Karpas-422 (cell line): Measurements from ENCODE around the gene BNC2. TPM values are rescaled to one million over a fixed set of nuclear protein-coding genes. Genes with fewer than 3 reads are reported as not detected.
"Not testable (repeated sequence)": the region's sequence is repeated elsewhere in the genome, so short reads cannot be mapped to it uniquely, and the experiment has no call there.

Experiments
- DNase-seq: peaks from one replicate; pipeline ENCODE4 v3.0.0-alpha.2; 2015
- H2AFZ ChIP-seq: fragments of 200-600 bp; sonication (generic); 2 replicates; pipeline ENCODE4 v1.6.1; 2014; ENCODE audit warnings: antibody characterized with exemption, low read length, mixed read lengths
- H3K27ac ChIP-seq: fragments of 200-600 bp; sonication (generic); 2 replicates; pipeline ENCODE4 v1.5.1; 2014; ENCODE audit warnings: mild to moderate bottlenecking, low read length, moderate library complexity
- H3K27me3 ChIP-seq: fragments of 200-600 bp; sonication (generic); 2 replicates; pipeline ENCODE4 v1.6.1; 2014; ENCODE audit warnings: low read length, mixed read lengths
- H3K36me3 ChIP-seq: fragments of 200-600 bp; sonication (generic); 2 replicates; pipeline ENCODE4 v1.6.1; 2014; ENCODE audit warnings: low read length, mixed read lengths; ENCODE audit not compliant: insufficient read depth
- H3K4me1 ChIP-seq: fragments of 200-600 bp; sonication (generic); 2 replicates; pipeline ENCODE4 v1.6.1; 2014; ENCODE audit warnings: mild to moderate bottlenecking, low read length, mixed read lengths
- H3K4me2 ChIP-seq: fragments of 200-600 bp; sonication (generic); 2 replicates; pipeline ENCODE4 v1.6.1; 2014; ENCODE audit warnings: low read length, low read depth, mild to moderate bottlenecking; ENCODE audit not compliant: poor library complexity, severe bottlenecking
- H3K4me3 ChIP-seq: fragments of 200-600 bp; sonication (generic); 2 replicates; pipeline ENCODE4 v1.5.1; 2014; ENCODE audit warnings: mild to moderate bottlenecking, antibody characterized with exemption, low read length, mixed read lengths
- H3K79me2 ChIP-seq: fragments of 200-600 bp; sonication (generic); 2 replicates; pipeline ENCODE4 v1.6.1; 2014; ENCODE audit warnings: mild to moderate bottlenecking, low read length, mixed read lengths
- H3K9ac ChIP-seq: fragments of 200-600 bp; sonication (generic); 2 replicates; pipeline ENCODE4 v1.6.0; 2014; ENCODE audit warnings: low read length
- H3K9me2 ChIP-seq: fragments of 200-600 bp; sonication (generic), shearing (Covaris generic); replicated peaks from 2 replicates; pipeline ENCODE4 v1.6.0; 2014; ENCODE audit warnings: mild to moderate bottlenecking, low read length, moderate library complexity; ENCODE audit not compliant: insufficient read depth
- H3K9me3 ChIP-seq: fragments of 300-700, 200-600 bp; sonication (generic); 2 replicates; pipeline ENCODE4 v1.6.1; 2014; ENCODE audit warnings: low read length, mixed read lengths
- H4K20me1 ChIP-seq: fragments of 200-600 bp; sonication (generic); 2 replicates; pipeline ENCODE4 v1.6.1; 2014; ENCODE audit warnings: mild to moderate bottlenecking, antibody characterized with exemption, low read length, low read depth; ENCODE audit not compliant: insufficient read depth
- total RNA-seq: library from RNA; depleted of rRNA; stranded (reverse); fragments of >200 nt; shearing (Covaris generic); gene quantifications from 2 replicates; pipeline ENCODE4 v1.2.3, GENCODE V29; 2014; ENCODE audit warnings: low replicate concordance

BNC2 gene
- total RNA-seq, 1 experiment from 2014 or later, result not detected

- no peaks in the 10 kb centered on the region for H4K20me1 ChIP-seq
- H3K9ac ChIP-seq, result no peak overlapping the region
- no peak overlapping the region for H2AFZ ChIP-seq
- no peaks in the 10 kb centered on the region for H3K9me3 ChIP-seq
- no peak overlapping the region for H3K4me3 ChIP-seq
- H3K4me1 ChIP-seq, result no peaks in the 10 kb centered on the region
- no peak overlapping the region for H3K4me2 ChIP-seq
- no peaks in the 10 kb centered on the region for H3K36me3 ChIP-seq
- no peaks in the 10 kb centered on the region for H3K79me2 ChIP-seq
- H3K27me3 ChIP-seq, result no peaks in the 10 kb centered on the region
- DNase-seq, result no peak
- H3K9me2 ChIP-seq, result no peaks in the 10 kb centered on the region
- H3K27ac ChIP-seq, result no peak overlapping the region
Measured at GRCh38 chr9:16449076-16449730, 421.3 kb downstream of the BNC2 start.

DNA sequence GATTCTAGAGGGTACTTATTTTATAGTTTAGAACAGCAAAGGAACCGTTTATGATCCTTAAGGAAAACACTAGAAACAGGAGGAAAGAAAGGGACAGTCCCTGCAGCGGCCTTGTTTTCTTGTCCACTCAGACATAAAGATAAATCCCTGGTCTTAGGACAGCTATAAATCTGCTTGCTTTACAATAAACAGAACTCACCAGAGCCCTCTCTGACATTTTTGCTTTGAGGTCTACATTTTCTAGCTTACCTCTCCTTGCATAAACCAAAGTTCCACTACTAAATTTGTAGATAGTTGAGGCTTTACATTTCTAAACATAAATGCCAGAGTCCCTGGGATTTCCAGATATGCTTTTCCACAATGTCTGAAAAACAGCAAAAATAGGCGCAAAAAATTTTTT, 422.5 kb downstream of the BNC2 start:
- DNase-seq, result no peak
- Histone ChIP-seq H3K27me3 (no peaks in the 10 kb centered on the region; the same call in 1 of the 2 replicates), H3K4me2 (no peak overlapping the region), H3K9ac (no peak overlapping the region), H3K9me3 (no peaks in the 10 kb centered on the region), H3K27ac (no peak overlapping the region), H3K79me2 (no peaks in the 10 kb centered on the region), H2AFZ (no peak overlapping the region), H3K9me2 (no peaks in the 10 kb centered on the region), H3K4me1 (no peaks in the 10 kb centered on the region), H4K20me1 (no peaks in the 10 kb centered on the region), H3K36me3 (no peaks in the 10 kb centered on the region), H3K4me3 (no peak overlapping the region)

- H3K27ac ChIP-seq, result no peak overlapping the region
- H3K4me3 ChIP-seq, result no peak overlapping the region
- no peaks in the 10 kb centered on the region for H4K20me1 ChIP-seq
- no peaks in the 10 kb centered on the region for H3K4me1 ChIP-seq
- H2AFZ ChIP-seq, result no peak overlapping the region
- H3K9me2 ChIP-seq, result no peaks in the 10 kb centered on the region
- H3K9me3 ChIP-seq, result no peaks in the 10 kb centered on the region
- H3K9ac ChIP-seq, result no peak overlapping the region
- DNase-seq, result no peak
- H3K27me3 ChIP-seq, result no peaks in the 10 kb centered on the region; the same call in 1 of the 2 replicates
- no peaks in the 10 kb centered on the region for H3K36me3 ChIP-seq
- no peak overlapping the region for H3K4me2 ChIP-seq
- no peaks in the 10 kb centered on the region for H3K79me2 ChIP-seq
Measured at GRCh38 chr9:16446636-16447035, 423.8 kb downstream of the BNC2 start.

GRCh38 chr9:16445141-16445920, 425.1 kb downstream of the BNC2 start:
- no peak overlapping the region for H2AFZ ChIP-seq
- H3K4me2 ChIP-seq, result no peak overlapping the region
- H3K36me3 ChIP-seq, result no peaks in the 10 kb centered on the region
- H4K20me1 ChIP-seq, result no peaks in the 10 kb centered on the region
- no peaks in the 10 kb centered on the region for H3K4me1 ChIP-seq
- no peak for DNase-seq
- H3K4me3 ChIP-seq, result no peak overlapping the region
- no peaks in the 10 kb centered on the region; the same call in 1 of the 2 replicates for H3K27me3 ChIP-seq
- H3K9me2 ChIP-seq, result no peaks in the 10 kb centered on the region
- H3K27ac ChIP-seq, result no peak overlapping the region
- H3K9ac ChIP-seq, result no peak overlapping the region
- H3K79me2 ChIP-seq, result no peaks in the 10 kb centered on the region
- no peaks in the 10 kb centered on the region for H3K9me3 ChIP-seq

- Histone ChIP-seq H2AFZ (no peak overlapping the region), H3K79me2 (no peaks in the 10 kb centered on the region), H3K9me2 (no peaks in the 10 kb centered on the region), H3K4me2 (no peak overlapping the region), H3K27ac (no peak overlapping the region), H3K36me3 (no peaks in the 10 kb centered on the region), H3K4me3 (no peak overlapping the region), H3K9ac (no peak overlapping the region), H3K9me3 (no peaks in the 10 kb centered on the region), H4K20me1 (no peaks in the 10 kb centered on the region), H3K27me3 (no peaks in the 10 kb centered on the region; the same call in 1 of the 2 replicates), H3K4me1 (no peaks in the 10 kb centered on the region)
- DNase-seq, result no peak
Measured at GRCh38 chr9:16442622-16443021, 427.8 kb downstream of the BNC2 start.

DNA sequence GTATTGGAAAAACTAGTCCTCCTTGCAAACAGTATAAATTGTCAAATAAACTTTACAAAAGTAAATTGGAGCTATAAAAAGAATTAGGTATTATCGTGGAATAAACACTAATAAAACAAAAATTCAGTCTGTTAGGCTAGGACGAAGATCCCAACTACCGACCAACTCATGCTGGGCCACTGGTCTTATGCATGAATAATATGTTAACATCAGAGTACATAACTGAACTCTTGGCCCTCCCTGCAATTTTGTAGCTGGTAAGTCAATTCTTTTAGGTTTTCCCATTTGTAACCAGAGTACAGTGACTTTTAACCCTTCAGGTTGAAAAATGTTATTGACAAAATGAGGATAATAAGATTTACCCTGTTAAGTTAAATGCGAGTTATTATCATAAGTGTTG, 428.7 kb downstream of the BNC2 start:
- no peak overlapping the region for H3K9ac ChIP-seq
- H3K4me3 ChIP-seq, result no peak overlapping the region
- no peaks in the 10 kb centered on the region; the same call in 1 of the 2 replicates for H3K27me3 ChIP-seq
- no peaks in the 10 kb centered on the region for H3K9me3 ChIP-seq
- DNase-seq, result no peak
- H3K79me2 ChIP-seq, result no peaks in the 10 kb centered on the region
- no peaks in the 10 kb centered on the region for H3K4me1 ChIP-seq
- no peaks in the 10 kb centered on the region for H4K20me1 ChIP-seq
- no peaks in the 10 kb centered on the region for H3K9me2 ChIP-seq
- H3K36me3 ChIP-seq, result no peaks in the 10 kb centered on the region
- no peak overlapping the region for H3K27ac ChIP-seq
- H2AFZ ChIP-seq, result no peak overlapping the region
- H3K4me2 ChIP-seq, result no peak overlapping the region

DNA sequence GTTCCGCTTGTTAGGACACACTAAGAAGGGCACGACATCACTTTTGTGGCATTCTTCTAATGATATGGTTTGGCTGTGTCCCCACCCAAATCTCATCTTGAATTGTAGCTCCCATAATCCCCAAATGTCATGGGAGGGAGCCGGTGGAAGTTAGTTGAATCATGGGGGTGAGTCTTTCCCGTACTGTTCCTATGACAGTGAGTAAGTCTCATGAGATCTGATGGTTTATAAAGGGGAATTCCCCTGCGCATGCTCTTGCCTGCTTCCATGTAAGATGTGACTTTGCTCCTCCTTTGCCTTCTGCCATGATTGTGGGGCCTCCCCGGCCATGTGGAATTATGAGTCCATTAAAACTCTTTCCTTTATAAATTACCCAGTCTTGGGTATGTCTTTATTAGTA, 431.6 kb downstream of the BNC2 start:
- H2AFZ ChIP-seq, H3K9me2 ChIP-seq, H3K36me3 ChIP-seq, H3K4me3 ChIP-seq, H3K9me3 ChIP-seq, H3K4me2 ChIP-seq, H3K27me3 ChIP-seq, H3K4me1 ChIP-seq, DNase-seq, H3K27ac ChIP-seq, H3K79me2 ChIP-seq, H4K20me1 ChIP-seq, H3K9ac ChIP-seq: not testable (repeated sequence)

DNA sequence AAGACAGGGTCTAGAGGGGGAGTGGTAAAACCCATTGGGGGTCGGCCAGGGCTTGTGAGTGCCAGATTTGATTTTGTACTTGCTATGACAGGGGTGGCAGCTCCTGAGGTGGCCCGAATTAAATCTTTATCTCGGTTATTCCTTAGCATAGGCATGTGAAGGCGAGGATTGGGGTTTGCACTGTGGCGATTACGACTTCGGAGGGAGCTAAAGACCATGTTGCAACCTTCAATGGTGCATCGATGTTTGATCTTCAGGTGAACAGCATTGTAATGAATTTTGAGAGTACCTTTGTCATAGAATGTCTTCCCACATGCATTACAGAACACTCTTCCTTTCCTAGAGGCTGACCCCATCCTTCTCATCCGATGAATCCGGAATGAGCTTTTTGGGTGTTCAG, 433.9 kb downstream of the BNC2 start:
- no peaks in the 10 kb centered on the region for H3K27me3 ChIP-seq
- H3K4me2 ChIP-seq, result no peak overlapping the region
- no peaks in the 10 kb centered on the region for H3K79me2 ChIP-seq
- H3K36me3 ChIP-seq, result no peaks in the 10 kb centered on the region
- no peak for DNase-seq
- no peaks in the 10 kb centered on the region for H3K9me3 ChIP-seq
- H2AFZ ChIP-seq, result no peak overlapping the region
- no peaks in the 10 kb centered on the region for H3K4me1 ChIP-seq
- 0 out of 2 replicates have a peak, but pooled peaks cover 2% of the 10 kb centered on the region for H3K9me2 ChIP-seq
- no peak overlapping the region for H3K4me3 ChIP-seq
- no peak overlapping the region for H3K27ac ChIP-seq
- H4K20me1 ChIP-seq, result no peaks in the 10 kb centered on the region
- H3K9ac ChIP-seq, result no peak overlapping the region
